Hematopoietic multipotent progenitor cell (in vitro differentiated cells): Measurements from ENCODE around the gene EBF3. TPM values are rescaled to one million over a fixed set of nuclear protein-coding genes. Genes with fewer than 3 reads are reported as not detected.
A peak's percentile ranks its signal among the peaks of the same experiment; 100 is the strongest.

Source experiments
- DNase-seq, 3 donors: peaks; one replicate each; pipeline ENCODE4 v3.0.0-alpha.2; 2011 to 2015; ENCODE audit warnings: low read depth in 2 of 3, low spot score in 2 of 3
- total RNA-seq: library from RNA; depleted of rRNA; stranded (reverse); fragments of >200 nt; gene quantifications from one replicate; pipeline ENCODE4 v1.2.3, GENCODE V29; 2012

The EBF3 gene
- total RNA-seq, 1 donor = not detected

- DNase-seq = no peak
Measured at GRCh38 chr10:129961157-129961701, 2.8 kb downstream of the EBF3 start.

DNA sequence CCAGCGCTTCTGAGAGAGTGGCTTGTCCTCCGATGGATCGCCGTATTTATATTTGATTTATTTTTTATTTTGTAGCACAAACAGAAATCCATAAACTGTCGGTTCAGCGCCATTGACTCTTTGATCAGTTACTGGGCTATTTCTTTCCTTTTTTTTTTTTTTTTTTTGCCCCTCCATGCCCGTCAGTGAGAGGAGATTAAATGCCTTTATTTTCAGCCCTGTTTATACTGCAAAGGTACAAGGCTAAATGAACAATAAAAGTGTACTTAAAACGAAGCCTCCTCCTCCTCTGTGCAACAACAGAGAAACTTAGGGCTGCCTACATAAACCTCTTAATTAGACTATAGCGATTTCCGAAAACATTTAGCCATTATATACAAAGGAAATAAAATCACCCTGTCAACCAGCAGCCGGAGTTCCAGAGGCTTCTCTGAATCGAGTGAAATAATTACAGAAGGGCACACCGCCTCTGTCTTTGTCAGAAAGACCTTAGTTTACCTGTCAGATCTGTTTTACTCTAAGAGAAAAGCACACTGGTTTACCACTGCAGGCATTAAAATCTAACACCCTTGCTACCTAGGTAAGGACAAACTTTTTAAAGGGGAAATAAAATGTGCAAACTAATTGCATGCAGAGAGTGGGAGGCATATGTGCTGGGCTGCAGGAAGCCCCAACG lies 3.5 kb downstream of the EBF3 start:
- no peak for DNase-seq

DNA sequence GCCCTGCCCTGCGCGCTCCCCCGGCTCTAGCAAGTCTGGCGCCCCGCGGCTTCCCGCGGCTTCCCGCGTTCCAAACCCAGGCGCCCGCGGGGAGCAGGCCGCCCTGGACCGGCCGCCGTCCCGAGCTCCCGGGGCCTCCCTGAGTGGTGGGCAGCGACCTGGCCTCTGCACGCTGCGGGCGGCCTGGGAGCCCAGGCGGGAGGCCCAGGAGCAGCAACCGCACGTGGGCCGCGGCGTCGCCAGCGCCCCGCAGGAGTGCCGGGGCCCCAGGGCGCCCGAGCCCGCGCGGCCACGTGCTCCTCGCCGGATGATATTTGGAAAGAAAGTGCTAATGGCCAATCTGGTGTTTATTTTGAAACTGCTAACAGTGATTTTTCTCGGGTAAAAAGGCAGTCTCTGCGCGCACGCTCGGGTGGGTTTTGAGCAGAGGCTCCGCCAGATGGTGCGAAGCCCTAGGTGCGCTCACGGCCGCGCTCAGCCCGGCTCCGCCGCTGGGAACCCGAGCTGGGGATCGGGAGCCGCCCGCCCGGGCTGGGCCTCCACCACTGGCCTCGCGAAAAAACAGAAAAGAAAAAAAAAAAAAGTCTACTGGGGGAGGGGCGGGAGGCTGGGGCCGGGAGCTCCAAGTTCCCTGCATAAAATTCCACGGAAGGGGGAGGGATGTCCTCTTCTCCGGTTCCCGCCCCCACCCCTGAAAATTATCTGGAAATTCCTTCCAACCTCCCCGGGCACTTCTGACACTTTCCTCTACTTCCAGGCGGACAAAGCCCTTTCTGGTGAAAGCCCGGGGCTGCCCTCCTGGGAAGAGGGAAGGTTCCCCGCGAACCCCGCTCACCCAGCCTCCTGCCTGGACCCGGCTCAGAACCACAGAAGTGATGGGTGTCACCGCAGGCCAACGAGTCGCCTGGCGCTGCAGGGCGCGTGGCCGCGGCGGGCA lies 4.3 kb downstream of the EBF3 start:
- no peak for DNase-seq

- no peak for DNase-seq
Measured at GRCh38 chr10:129958629-129959543, 5.2 kb downstream of the EBF3 start.

GRCh38 chr10:129958148-129958628 lies 5.9 kb downstream of the EBF3 start:
- peak in 2 of 3 donors; percentile 62 to 64 for DNase-seq

- DNase-seq = no peak
Measured at GRCh38 chr10:129956876-129957673, 7.0 kb downstream of the EBF3 start.

GRCh38 chr10:129956286-129956670 lies 7.8 kb downstream of the EBF3 start:
- no peak for DNase-seq

DNA sequence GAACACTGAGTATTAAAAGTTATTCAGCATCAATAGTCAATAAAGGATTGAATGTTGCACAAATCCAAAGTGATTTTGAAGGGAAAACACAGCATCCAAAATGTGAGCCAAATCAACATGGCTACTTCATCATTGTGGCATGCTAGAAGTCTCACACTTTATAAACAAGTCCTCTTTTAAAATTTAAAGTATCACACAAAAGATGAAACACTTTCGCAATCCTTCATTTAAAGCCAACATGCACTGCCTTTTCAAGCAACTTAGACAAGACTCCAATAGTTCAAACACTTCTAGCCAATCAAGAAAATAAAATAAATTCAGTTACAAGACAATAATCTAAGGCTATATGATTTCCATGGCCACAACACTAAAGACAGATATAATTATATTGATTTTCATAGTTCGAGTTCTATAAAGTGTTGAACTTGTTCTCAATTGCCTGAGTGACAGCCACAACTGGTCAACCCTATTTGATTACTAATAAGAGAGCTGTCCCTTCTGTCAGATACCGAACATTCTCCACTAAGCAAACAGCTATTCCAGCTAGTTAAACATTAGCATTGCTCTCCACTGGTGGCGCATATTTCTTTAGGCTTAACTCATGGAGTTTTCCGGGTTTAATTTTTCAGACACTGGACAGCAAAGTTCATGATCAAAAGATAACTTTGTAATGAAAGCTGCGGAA lies 8.3 kb downstream of the EBF3 start:
- DNase-seq = no peak

DNA sequence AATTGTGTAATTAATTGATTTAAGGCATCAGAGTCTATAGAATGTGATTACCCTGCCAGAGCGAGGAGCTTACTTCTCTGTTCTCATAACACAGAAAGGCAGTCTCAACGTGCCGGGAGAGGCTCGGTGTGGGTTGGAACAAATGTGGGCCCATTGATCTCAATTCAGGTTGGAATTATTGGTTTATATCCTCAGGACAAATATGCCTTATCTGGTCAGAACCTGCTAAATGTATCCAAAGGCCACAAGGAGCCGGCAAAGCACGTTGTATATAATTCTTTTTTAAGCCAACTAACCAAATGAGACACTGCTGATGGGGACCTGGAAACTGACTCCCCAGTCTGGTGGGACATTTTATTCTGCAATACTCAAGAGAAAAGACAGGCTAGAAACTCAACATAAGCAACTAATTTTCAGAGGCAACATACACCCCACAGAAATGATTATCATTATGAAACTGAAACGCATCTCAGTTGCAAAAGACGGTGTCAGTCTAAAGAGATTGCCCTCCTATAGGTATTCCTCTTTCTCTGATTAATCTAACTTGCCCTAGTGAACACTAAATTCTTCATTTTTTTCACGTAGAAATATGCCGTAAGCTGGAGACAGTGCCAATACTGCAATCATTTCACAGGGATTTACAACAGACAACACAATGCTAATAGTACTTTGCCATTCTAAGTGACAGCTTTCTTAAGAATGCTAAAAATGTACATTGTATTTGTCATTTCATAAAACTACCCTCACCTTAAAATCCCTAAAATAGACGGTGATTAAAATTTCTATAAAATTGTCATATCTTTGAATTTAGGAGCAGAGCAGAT lies 9.4 kb downstream of the EBF3 start:
- no peak for DNase-seq

- DNase-seq = no peak
Measured at GRCh38 chr10:129953119-129954051, 10.7 kb downstream of the EBF3 start.

GRCh38 chr10:129952378-129953118 lies 11.5 kb downstream of the EBF3 start:
- DNase-seq = no peak

- DNase-seq = no peak
Measured at GRCh38 chr10:129951970-129952265, 12.2 kb downstream of the EBF3 start.

DNA sequence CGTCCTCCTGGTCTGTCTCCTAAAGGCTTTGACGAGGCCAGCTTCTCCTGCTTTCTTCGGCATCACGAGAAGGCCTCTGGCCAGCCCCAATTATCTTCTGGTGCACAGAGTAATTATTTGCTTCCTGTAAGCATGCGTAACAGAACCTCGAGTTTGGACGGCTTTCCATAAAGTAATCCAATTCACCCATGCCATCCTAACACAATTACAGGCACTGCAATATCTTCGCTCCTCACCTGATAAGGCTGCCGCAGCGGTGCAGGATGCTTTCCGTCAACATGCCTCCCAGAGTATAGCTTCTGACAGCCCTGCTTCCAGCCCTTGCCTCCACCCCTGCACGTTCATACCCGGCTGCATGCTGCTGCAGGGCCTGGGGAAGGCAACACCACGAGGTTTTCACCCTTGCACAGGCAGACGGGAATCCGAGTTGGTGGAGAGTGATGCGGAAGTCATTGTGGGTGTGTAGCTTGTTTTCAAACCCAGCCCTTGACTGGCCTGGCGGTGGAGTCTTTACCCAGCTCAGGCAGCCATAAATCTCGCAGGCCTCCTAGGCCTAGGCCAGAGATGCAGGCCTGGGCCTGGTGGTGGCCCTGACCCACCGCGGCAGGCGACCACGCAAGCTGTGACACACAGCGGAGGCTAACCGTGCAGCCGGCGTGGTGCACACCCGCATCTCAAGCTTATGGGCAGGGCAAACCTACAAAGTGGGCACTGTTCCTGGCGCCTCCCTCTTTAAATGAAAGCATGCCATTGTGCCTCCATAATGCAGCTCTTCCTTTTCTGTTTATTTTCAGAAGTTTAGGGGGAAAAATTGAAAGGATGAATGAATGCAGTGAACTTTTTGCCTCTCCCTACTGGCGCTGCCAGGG lies 12.7 kb downstream of the EBF3 start:
- DNase-seq = no peak

GRCh38 chr10:129950676-129951075 lies 13.4 kb downstream of the EBF3 start:
- no peak for DNase-seq

DNA sequence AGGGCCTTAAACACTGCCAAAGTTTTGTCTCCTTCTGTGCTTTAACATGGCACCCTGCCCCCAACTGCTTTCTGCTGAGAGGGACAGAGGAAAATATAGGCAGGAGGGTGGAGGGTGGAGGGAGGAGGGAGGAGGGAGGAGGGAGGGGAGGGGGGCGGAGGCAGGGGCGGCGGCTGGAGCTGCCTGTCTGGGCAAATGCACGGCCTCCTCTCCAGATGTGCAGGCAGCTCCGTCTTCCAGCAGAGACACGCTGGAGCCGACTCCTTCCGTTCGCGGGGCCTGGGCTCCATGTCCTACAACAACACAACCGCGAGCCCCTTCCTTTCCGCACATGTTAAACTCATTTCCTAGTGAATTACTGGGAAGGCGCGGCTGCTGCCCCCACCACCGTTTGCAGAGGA lies 14.2 kb downstream of the EBF3 start:
- no peak for DNase-seq

GRCh38 chr10:129949411-129949810 lies 14.7 kb downstream of the EBF3 start:
- DNase-seq = no peak
